Measurements from ENCODE around the gene TMEM79. TPM values are rescaled to one million over a fixed set of nuclear protein-coding genes. Genes with fewer than 3 reads are reported as not detected.

The TMEM79 gene
- total RNA-seq, 1 experiment from 2014 or later, result 10.7 TPM

DNA sequence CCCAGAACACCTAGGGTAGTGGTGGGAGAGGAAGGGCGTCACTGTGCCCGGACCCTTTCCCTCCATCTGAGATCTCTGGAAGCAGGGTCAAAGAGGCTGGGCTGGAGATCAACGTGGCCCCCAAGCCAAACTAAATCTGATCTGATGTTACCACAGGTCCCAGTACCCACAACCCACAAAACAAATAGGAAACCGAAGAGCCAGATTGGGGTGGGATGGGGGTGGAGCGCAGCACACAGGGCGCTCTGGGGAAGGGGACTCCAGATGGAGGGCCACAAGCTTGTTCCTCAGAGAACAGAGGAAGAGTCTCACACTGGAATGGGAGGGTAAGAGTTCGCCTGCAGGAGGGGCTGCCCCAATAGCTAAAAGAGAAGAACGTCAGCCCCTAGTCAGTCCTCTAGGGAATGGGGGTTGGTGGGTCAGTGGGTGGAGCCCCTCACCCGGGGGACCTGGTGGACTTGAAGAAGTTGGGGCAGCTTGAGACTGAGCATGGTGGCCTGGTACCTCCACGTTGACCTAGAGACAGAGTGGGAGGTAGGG is 37.8 kb upstream of the TMEM79 start:
- POLR2A ChIA-PET, result no interaction called here
- Mint-ChIP-seq H3K4me3 (ENCODE audit: unreplicated experiment) (no peak overlapping the region), H3K4me1 (ENCODE audit: low read depth, unreplicated experiment) (peaks cover 4% of the 10 kb centered on the region), H3K9me3 (ENCODE audit: unreplicated experiment) (no peaks in the 10 kb centered on the region), H3K27ac (ENCODE audit: unreplicated experiment) (no peak overlapping the region), H3K36me3 (ENCODE audit: insufficient read depth, unreplicated experiment) (peaks cover 84% of the 10 kb centered on the region), H3K27me3 (ENCODE audit: insufficient read depth, unreplicated experiment) (no peaks in the 10 kb centered on the region)
- intact Hi-C loops (cut with micrococcal nuclease; ENCODE audit: unreplicated experiment), result no loop called here
- no peaks in the 10 kb centered on the region for H3K4me1 ChIP-seq
- no peaks in the 10 kb centered on the region for H3K27me3 ChIP-seq (replicated peaks; ENCODE audit: control insufficient read depth, insufficient read depth, low read length)
- peaks cover 3% of the 10 kb centered on the region; the same call in 1 of the 2 replicates for H3K36me3 ChIP-seq (ENCODE audit: control insufficient read depth, insufficient read depth, low read length)
- TF ChIP-seq, protein P1, sequence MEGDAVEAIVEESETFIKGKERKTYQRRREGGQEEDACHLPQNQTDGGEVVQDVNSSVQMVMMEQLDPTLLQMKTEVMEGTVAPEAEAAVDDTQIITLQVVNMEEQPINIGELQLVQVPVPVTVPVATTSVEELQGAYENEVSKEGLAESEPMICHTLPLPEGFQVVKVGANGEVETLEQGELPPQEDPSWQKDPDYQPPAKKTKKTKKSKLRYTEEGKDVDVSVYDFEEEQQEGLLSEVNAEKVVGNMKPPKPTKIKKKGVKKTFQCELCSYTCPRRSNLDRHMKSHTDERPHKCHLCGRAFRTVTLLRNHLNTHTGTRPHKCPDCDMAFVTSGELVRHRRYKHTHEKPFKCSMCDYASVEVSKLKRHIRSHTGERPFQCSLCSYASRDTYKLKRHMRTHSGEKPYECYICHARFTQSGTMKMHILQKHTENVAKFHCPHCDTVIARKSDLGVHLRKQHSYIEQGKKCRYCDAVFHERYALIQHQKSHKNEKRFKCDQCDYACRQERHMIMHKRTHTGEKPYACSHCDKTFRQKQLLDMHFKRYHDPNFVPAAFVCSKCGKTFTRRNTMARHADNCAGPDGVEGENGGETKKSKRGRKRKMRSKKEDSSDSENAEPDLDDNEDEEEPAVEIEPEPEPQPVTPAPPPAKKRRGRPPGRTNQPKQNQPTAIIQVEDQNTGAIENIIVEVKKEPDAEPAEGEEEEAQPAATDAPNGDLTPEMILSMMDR (IDR thresholded peaks at IDR 0.05; ENCODE audit: insufficient read depth in 1 of 2, low read depth in 1 of 2, low read length in 1 of 2, severe bottlenecking in 1 of 2, unreplicated experiment in 1 of 2), result no peak
- no peaks in the 10 kb centered on the region for H3K9me3 ChIP-seq
- CTCF ChIA-PET, result interaction anchor here (1.6 to 1.9 kb wide), 2 partner anchors 105 to 109 kb away, joined by 6 read pairs; no protein-coding TSS in a partner anchor
- no peak for DNase-seq
- H3K4me3 ChIP-seq (ENCODE audit: low read depth, low read length), result no peak overlapping the region
- no TSS peak for BruUV-seq (replicated peaks)

GRCh38 chr1:156246781-156247459 is 37.2 kb upstream of the TMEM79 start:
- CTCF ChIA-PET, result interaction anchor here (1.6 to 1.9 kb wide), 2 partner anchors 106 to 110 kb away, joined by 6 read pairs; no protein-coding TSS in a partner anchor
- TF ChIP-seq, protein P1 (IDR thresholded peaks at IDR 0.05; ENCODE audit: insufficient read depth in 1 of 2, low read depth in 1 of 2, low read length in 1 of 2, severe bottlenecking in 1 of 2, unreplicated experiment in 1 of 2), result no peak
- BruUV-seq (replicated peaks), result no TSS peak
- no peaks in the 10 kb centered on the region for H3K9me3 ChIP-seq
- Mint-ChIP-seq H3K4me3 (ENCODE audit: unreplicated experiment) (no peak overlapping the region), H3K27me3 (ENCODE audit: insufficient read depth, unreplicated experiment) (no peaks in the 10 kb centered on the region), H3K27ac (ENCODE audit: unreplicated experiment) (no peak overlapping the region), H3K9me3 (ENCODE audit: unreplicated experiment) (no peaks in the 10 kb centered on the region), H3K4me1 (ENCODE audit: low read depth, unreplicated experiment) (peaks cover 4% of the 10 kb centered on the region), H3K36me3 (ENCODE audit: insufficient read depth, unreplicated experiment) (peaks cover 87% of the 10 kb centered on the region)
- no peaks in the 10 kb centered on the region for H3K4me1 ChIP-seq
- no peak for DNase-seq
- POLR2A ChIA-PET, result no interaction called here
- intact Hi-C loops (cut with micrococcal nuclease; ENCODE audit: unreplicated experiment), result no loop called here
- H3K36me3 ChIP-seq (ENCODE audit: control insufficient read depth, insufficient read depth, low read length), result peaks cover 4% of the 10 kb centered on the region; the same call in 1 of the 2 replicates
- H3K27me3 ChIP-seq (replicated peaks; ENCODE audit: control insufficient read depth, insufficient read depth, low read length), result no peaks in the 10 kb centered on the region
- no peak overlapping the region for H3K4me3 ChIP-seq (ENCODE audit: low read depth, low read length)

DNA sequence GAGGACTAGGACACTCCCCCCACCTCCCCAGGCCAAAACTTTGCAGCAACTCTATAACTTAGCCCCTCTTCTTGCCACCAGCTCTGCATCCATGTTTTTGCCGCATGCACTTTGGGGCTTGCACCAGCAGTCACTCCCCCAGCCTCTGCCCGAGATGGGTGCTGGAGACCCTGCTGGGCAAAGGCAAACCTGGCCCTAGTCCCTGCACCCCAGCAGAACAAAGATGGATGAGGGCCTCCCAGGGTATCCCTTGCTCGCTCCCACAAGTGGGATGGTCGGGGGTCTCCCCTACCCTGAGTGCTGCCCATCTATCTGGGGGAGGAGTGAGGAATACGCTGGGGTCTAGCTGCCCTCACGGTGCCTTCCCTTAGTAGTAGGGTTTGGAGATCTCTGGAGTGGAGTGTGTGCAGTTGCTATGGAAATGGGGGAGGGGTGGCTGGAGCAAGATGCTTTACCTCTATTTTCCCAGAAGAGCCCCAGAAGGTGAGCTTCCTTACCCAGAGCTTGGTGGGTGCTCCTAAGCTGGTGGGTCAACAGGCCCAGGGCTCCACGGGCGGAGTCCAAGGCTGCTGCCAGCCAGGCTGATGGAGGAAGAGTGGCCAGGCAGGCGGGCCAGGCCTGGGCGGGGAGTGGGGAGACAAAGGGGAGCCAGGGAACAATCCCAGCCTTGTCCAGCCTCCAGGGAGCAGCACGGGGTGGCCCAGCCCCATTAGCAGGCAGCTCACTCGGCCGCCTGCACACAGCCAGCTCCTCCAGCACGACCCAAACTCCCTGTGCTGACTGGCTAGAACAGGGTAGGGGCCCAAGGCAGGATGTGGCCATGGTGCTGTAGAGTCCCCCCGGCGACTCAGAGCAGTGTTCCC is 36.4 kb upstream of the TMEM79 start, which contains the start of gene PAQR6:
Gene PAQR6, minus strand, starts transcription at position 597 of the 863 bp plus-strand sequence. CDS start 1,325 bp downstream, outside the sequence.
- no peak for DNase-seq
- Histone ChIP-seq H3K4me3 (ENCODE audit: low read depth, low read length) (no peak within 1 kb of the TSS), H3K9me3 (no peaks in the 10 kb centered on the region), H3K36me3 (ENCODE audit: control insufficient read depth, insufficient read depth, low read length) (peaks cover 6% of the 10 kb centered on the region; the same call in 1 of the 2 replicates), H3K27me3 (replicated peaks; ENCODE audit: control insufficient read depth, insufficient read depth, low read length) (no peaks in the 10 kb centered on the region), H3K4me1 (no peaks in the 10 kb centered on the region)
- Mint-ChIP-seq H3K36me3 (ENCODE audit: insufficient read depth, unreplicated experiment) (peaks cover 87% of the 10 kb centered on the region), H3K27me3 (ENCODE audit: insufficient read depth, unreplicated experiment) (no peaks in the 10 kb centered on the region), H3K9me3 (ENCODE audit: unreplicated experiment) (no peaks in the 10 kb centered on the region), H3K4me3 (ENCODE audit: unreplicated experiment) (peak within 1 kb of the TSS; percentile 16), H3K4me1 (ENCODE audit: low read depth, unreplicated experiment) (peaks cover 4% of the 10 kb centered on the region), H3K27ac (ENCODE audit: unreplicated experiment) (peak within 1 kb of the TSS; percentile 48)
- ChIA-PET POLR2A (no interaction called here), CTCF (interaction anchor here (0.6 to 1.0 kb wide), 4 partner anchors 16 to 106 kb away, joined by 3 to 4 read pairs (median 3); no protein-coding TSS in a partner anchor)
- no TSS peak for BruUV-seq (replicated peaks)
- TF ChIP-seq, protein P1 (IDR thresholded peaks at IDR 0.05; ENCODE audit: insufficient read depth in 1 of 2, low read depth in 1 of 2, low read length in 1 of 2, severe bottlenecking in 1 of 2, unreplicated experiment in 1 of 2), result no peak
- intact Hi-C loops (cut with micrococcal nuclease; ENCODE audit: unreplicated experiment), result no loop called here
